ENCODE measurements around the gene VPS37D. TPM values are rescaled to one million over a fixed set of nuclear protein-coding genes. Genes with fewer than 3 reads are reported as not detected.
"Not testable (repeated sequence)": the region's sequence is repeated elsewhere in the genome, so short reads cannot be mapped to it uniquely, and the experiment has no call there.

The VPS37D gene
- total RNA-seq, 1 experiment from 2014 or later = 5.7 TPM

- DNase-seq (ENCODE audit: low spot score); H3K27ac Mint-ChIP-seq; CTCF ChIA-PET; ATAC-seq; H3K4me3 Mint-ChIP-seq; H3K36me3 Mint-ChIP-seq; H3K9me3 Mint-ChIP-seq; POLR2A ChIA-PET: not testable (repeated sequence)
- Mint-ChIP-seq H3K4me1 (peaks cover 12% of the 10 kb centered on the region), H3K27me3 (ENCODE audit: low read depth) (peaks cover 27% of the 10 kb centered on the region)
Measured at GRCh38 chr7:73660594-73660993, 7.0 kb upstream of the VPS37D start.

- DNase-seq (ENCODE audit: low spot score) = no peak
- Mint-ChIP-seq H3K9me3 (peaks cover 10% of the 10 kb centered on the region), H3K27ac (0 out of 2 replicates have a peak overlapping the region, but pooled peaks have one; percentile 6), H3K4me3 (no peak overlapping the region), H3K27me3 (ENCODE audit: low read depth) (peaks cover 34% of the 10 kb centered on the region), H3K36me3 (no peaks in the 10 kb centered on the region), H3K4me1 (peaks cover 14% of the 10 kb centered on the region)
- ChIA-PET POLR2A (no interaction called here), CTCF (interaction anchor here (1.7 kb wide), 1 partner anchor 51 kb away, joined by 4 read pairs; no protein-coding TSS in a partner anchor)
- TF ChIP-seq GRHL2 (CRISPR knock-in tag; IDR thresholded peaks at IDR 0.05; ENCODE audit: insufficient replicate concordance, severe bottlenecking) (no peak), ETV6 (CRISPR knock-in tag; IDR thresholded peaks at IDR 0.05) (no peak), ATF2 (CRISPR knock-in tag; IDR thresholded peaks at IDR 0.05; ENCODE audit: borderline replicate concordance, low read depth) (no peak), PRDM15 (CRISPR knock-in tag; IDR thresholded peaks at IDR 0.05) (no peak), GABPB1 (CRISPR knock-in tag; IDR thresholded peaks at IDR 0.05) (no peak), USF1 (CRISPR knock-in tag; IDR thresholded peaks at IDR 0.05) (no peak)
- ATAC-seq = no peak
Measured at GRCh38 chr7:73663033-73663432, 4.6 kb upstream of the VPS37D start.

- Mint-ChIP-seq H3K9me3 (peaks cover under 1% of the 10 kb centered on the region), H3K27me3 (ENCODE audit: low read depth) (peaks cover 27% of the 10 kb centered on the region), H3K4me1 (peaks cover 41% of the 10 kb centered on the region), H3K36me3 (no peaks in the 10 kb centered on the region), H3K4me3 (peak overlapping the region; percentile 75), H3K27ac (no peak overlapping the region)
- CTCF ChIA-PET = interaction anchor here (0.6 to 6.1 kb wide), 25 partner anchors 8 to 173 kb away, joined by 3 to 93 read pairs (median 5); partner anchors contain the start of genes MLXIPL and TBL2
- DNase-seq (ENCODE audit: low spot score) (no peak), ATAC-seq (no peak)
- POLR2A ChIA-PET = interaction anchor here (0.5 kb wide), 1 partner anchor 71 kb away, joined by 3 read pairs; no protein-coding TSS in a partner anchor
- no peak for TF ChIP-seq MYBL2 (CRISPR knock-in tag; IDR thresholded peaks at IDR 0.05)
- TF ChIP-seq ZNF317 (CRISPR knock-in tag; IDR thresholded peaks at IDR 0.05; ENCODE audit: borderline replicate concordance, low read depth) = no peak
- TF ChIP-seq ZNF121 (CRISPR knock-in tag; IDR thresholded peaks at IDR 0.05) = no peak
- TF ChIP-seq PRDM15 (CRISPR knock-in tag; IDR thresholded peaks at IDR 0.05) = no peak
- TF ChIP-seq HMGA2 (CRISPR knock-in tag; IDR thresholded peaks at IDR 0.05) = no peak
- no peak for TF ChIP-seq AR (CRISPR knock-in tag; IDR thresholded peaks at IDR 0.05)
- no peak for TF ChIP-seq ETV6 (CRISPR knock-in tag; IDR thresholded peaks at IDR 0.05)
- no peak for TF ChIP-seq SOX15 (CRISPR knock-in tag; IDR thresholded peaks at IDR 0.05)
- TF ChIP-seq GTF2I (CRISPR knock-in tag; conservative IDR thresholded peaks at IDR 0.05) = no peak
- no peak for TF ChIP-seq CBFB (CRISPR knock-in tag; IDR thresholded peaks at IDR 0.05; ENCODE audit: low read depth)
- no peak for TF ChIP-seq ZNF232 (CRISPR knock-in tag; IDR thresholded peaks at IDR 0.05)
- TF ChIP-seq ZNF396 (CRISPR knock-in tag; IDR thresholded peaks at IDR 0.05; ENCODE audit: borderline replicate concordance) = no peak
- TF ChIP-seq FOXP1 (CRISPR knock-in tag; IDR thresholded peaks at IDR 0.05; ENCODE audit: borderline replicate concordance) = no peak
Measured at GRCh38 chr7:73668103-73668885, 663 bp downstream of the VPS37D start.

All from WTC11 (cell line).